CD4-positive, alpha-beta T cell treated with Interleukin-6 at 100 ng/mL for 8 hours (primary cell): ENCODE measurements around the gene ABL2.
"Not testable (repeated sequence)": the region's sequence is repeated elsewhere in the genome, so short reads cannot be mapped to it uniquely, and the experiment has no call there.

ENCODE experiments used
- DNase-seq: peaks from one replicate; pipeline ENCODE4 v3.0.0-alpha.2; 2020; ENCODE audit warnings: mixed read lengths, low spot score

ABL2 gene

DNA sequence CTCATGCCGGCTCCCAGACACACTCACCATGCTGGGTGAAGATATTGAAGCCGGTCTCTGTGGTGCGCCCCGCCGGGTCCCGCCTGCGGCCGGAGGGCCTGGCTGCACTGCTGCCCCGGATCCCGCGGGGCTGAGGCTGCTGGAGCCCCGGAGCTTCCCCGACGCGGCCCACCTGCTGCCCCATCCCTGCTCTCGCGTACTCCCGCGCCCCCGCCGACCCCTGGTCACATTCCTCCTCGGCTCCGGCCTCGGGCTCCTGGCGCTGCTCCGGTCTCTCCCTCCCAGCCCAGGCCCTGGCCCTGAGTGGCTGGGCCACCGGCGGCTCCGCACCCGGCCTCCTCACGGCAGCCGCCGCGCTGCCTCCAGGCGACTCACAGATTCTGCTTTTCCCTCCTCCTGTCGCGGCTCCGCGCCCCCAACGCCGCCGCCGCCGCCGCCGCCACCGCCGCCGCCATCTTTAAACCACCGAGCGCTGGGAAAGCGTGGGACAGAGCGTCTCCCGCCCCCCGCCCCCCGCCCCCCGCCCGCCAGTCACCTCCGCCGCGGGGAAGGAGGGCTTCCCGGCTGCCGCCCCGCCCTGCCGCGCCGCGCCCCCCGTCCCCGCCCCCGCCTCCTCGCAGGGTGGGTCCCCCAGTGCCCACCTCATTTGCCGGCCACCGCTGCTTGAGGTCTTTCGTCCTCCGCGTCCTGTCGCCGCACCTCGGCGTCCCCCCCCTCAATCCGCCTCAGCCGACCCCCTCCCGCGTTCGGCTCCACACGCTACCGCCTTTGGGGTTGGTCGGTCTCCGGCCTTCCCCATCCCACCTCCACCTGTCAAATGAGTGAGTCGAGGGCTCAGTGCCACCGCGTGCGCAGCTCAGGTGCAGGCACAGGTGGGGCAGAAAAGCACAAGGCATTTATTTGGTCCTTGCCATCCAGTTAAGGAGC lies at the start of gene ABL2:
TSS of gene ABL2 (minus strand) at position 464 of the 927 bp plus-strand sequence. CDS start at position 184, 280 bp downstream.
- DNase-seq, result peak; percentile 45

DNA sequence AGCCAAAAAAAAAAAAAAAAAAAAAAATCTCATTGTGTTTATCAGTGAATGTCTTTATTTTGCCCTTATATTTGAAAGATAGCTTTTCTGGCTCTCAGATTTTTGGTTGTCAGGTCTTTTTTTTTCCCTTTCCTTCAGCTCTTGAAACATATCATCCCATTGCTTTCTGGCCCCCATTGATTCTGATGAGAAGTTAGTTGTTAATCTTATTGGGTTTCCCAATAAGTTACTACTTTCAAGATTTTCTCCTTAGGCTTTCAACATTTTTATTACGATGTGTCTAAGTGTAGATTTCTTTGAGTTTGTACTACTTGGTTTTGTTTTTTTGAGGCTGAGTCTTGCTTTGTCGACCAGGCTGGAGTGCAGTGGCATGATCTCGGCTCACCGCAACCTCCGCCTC lies 49.4 kb upstream of the ABL2 start:
- no peak for DNase-seq

- not testable (repeated sequence) for DNase-seq
Observed at GRCh38 chr1:179274424-179274823, 44.9 kb upstream of the ABL2 start.

- DNase-seq, result no peak
Observed at GRCh38 chr1:179269071-179269470, 39.6 kb upstream of the ABL2 start.

DNA sequence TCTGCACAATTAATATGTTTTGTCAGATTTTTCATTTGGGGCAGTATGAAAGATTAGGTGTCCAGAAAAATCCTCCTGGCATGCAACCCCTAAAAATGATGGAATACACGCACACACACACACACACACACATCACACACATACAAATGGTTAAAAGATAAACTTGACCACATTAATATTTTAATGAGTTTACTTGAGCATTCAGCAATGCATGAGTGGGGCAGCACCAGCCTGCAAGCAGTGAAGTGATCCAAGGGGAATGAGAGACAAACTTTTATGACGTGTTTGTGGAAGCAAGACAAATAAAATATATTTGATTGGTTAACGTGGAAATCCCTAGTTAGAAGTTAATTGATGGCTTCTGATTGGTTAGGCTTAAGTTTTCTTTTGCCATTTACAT lies 35.0 kb upstream of the ABL2 start:
- DNase-seq, result no peak

- no peak for DNase-seq
Observed at GRCh38 chr1:179263121-179263520, 33.6 kb upstream of the ABL2 start.

DNA sequence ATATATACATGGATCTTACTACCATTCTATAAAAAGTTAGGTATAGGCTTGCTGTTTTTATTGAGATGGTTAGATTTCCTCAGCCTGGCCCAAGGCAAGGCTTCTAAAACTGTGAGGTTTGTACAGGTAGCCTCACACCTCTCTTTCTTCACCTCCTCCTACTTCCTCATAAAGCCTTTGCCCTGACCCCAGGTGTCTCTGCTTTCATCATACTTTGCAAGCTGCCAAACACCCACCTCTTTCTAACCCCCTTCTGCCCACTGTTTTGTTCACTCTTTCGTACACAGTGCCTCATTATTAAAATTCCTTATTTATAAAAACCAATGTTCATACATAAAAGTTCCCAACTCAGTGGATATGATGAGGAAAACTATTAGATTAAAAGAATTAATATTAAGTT lies 32.7 kb upstream of the ABL2 start:
- DNase-seq, result no peak

DNA sequence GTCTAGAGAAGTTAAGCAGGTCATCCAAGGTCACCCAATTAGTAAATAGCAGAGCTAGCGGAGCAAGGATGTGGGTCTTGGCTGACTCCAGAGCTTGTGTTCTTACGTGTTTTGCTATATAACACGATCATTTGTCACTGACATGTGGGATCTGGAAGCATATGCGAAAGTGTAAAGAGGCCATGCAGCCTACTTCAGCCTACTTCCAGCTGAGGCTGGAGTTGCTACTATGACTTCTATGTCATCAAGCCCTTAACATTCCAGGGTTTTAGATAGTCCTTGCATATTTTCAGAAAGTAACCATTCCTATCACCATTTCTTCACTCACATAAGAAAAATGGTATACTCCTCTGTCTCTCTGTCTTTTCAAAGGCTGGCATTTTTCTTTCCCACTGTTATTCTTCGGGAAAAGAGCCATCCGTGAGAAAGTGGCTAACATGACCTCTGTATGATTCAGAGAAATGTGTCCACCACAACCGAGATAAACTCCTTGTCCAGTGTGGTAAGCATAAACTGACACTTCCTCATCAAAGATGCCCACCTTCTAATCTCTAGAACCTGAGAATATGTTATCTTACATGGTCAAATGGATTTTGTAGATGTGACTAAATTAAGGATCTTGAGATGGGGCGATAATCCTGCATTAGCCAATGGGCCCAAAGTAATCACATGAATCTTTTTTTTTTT lies 24.0 kb upstream of the ABL2 start:
- no peak for DNase-seq

GRCh38 chr1:179252606-179253005 lies 23.1 kb upstream of the ABL2 start:
- no peak for DNase-seq

DNA sequence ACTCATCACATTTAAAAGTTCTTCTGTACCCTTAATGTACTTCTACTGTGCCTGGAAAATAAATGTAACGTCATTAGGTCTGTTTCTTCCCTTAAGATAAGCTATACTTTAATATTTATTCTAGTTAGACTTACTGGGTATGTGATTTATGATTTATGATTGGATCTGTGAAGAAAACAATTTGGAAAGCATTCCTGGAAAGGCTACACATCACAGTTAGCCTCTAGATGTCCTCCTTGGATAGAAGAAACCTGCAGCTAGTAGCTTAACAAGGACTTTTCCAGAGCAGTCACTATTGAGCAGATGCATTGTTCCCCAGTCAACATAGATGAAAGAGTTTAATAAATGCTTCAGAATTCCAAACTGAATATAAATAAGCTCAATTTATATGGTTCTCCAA lies 22.2 kb upstream of the ABL2 start:
- DNase-seq, result no peak

- no peak for DNase-seq
Observed at GRCh38 chr1:179247923-179248322, 18.4 kb upstream of the ABL2 start.

- DNase-seq, result not testable (repeated sequence)
Observed at GRCh38 chr1:179245426-179245825, 15.9 kb upstream of the ABL2 start.

GRCh38 chr1:179241530-179242097 lies 12.1 kb upstream of the ABL2 start:
- no peak for DNase-seq

- DNase-seq, result no peak
Observed at GRCh38 chr1:179237222-179237621, 7.7 kb upstream of the ABL2 start.

DNA sequence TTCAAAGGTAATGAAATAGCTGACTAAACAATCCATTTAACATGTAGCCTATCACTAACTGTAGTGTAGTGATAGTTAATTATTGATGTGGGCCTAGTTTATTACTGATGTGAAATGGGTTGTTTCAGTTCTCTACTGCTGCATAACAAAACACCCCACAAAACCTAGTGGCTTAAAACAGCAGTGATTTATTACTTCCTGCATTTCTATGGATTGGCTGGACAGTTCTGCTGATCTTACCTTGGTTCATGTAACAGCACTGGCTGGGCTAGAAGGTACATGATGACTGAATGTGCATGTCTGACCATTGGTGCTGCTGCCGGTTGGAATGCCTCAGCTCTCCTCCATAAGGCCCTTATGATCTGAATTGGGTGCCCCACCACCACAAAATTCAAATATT lies 5.4 kb upstream of the ABL2 start:
- no peak for DNase-seq

DNA sequence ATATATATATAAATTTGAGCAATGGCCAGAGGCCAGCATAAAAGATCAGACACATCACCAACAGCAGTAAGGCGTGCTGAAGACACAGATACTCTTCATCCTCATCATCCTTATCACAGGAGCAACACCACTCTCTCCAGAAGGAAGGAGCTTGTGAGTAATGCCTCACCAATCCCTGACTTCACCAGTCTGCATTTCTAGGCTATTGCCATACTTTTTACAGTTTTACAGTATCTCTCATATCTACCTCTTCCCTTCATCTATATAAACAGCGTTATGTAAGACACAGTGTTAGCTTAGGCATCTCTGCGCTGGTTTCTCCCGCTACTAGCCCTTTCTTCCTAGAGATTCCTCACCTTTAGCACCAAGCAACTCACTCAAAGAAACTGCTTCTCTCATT lies 2.4 kb upstream of the ABL2 start:
- DNase-seq, result no peak

DNA sequence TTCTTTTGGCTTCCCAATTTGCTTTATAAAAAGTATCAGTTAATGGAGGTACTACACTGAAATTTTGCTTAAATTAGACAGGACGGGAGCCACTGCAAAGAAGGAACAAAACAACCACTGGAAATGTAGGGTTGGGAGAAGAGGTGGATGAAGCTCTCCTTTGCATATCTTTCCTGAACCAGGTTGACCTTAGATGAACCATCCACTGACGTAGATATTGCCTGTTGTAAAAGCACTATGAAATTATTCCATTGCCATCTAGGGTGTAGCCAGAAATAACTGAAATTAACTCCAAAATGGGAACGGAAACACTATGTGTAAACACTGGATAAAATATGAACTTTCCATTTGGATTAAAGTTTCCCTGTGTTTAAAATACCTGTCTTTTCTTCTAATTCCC lies 1.2 kb upstream of the ABL2 start:
- no peak for DNase-seq

DNA sequence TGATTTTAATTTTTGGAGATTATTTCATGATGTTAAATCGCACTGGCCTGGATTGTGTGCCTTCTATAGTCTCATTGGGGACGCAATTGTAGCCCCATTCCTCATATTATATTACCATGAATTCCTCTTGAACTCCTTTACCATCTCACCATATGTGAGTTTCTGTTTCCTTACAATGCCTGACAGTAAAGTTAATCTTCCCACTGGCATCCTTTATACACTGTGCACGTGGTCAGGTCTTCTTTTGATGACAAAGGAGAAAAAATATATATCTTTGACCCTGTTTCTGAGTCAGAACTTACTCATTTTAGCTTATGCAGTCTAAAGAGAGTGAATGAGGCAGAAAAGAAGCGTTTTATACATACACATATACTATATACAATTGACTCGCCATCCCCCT lies 774 bp upstream of the ABL2 start:
- no peak for DNase-seq

DNA sequence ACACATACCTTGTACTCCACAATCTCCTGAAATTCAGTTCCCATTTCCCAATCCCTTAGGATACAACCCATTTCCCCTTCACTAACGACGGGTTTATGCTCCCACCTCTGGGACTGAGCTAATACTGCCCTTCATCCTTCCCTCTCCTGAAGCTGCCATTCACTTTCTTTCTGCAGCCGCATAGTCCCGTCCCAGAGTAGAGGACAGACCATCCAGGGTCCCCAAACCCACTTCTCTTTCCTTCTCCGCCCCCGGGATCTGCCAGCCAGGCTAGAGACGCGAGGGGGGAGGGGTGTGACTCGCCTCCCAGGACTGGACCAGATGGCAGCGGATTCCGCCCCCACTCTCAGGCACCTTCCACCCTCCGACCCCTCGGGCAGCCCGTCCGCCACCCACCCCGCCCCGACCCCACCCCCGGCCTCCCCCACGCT lies 679 bp downstream of the ABL2 start:
- peak; percentile 4 for DNase-seq

DNA sequence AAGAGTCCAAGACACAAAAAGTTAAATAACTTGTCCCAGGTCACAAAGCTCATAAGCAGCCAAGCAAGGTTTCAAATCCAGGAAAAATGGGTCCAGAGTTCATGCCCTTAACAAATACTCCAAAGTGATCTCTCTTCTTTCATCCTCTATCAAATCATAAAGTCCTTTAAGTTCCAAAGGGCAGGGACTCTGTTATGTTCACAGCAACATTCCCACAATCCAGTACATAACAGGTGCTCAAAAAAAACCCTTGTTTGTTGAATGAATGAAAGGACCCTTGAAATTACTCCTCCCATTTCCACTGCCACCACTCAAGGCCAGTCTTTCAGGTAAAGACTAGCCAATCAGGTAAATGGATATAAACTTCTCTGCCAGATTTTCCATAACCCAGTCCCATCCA lies 2.7 kb downstream of the ABL2 start:
- no peak for DNase-seq

DNA sequence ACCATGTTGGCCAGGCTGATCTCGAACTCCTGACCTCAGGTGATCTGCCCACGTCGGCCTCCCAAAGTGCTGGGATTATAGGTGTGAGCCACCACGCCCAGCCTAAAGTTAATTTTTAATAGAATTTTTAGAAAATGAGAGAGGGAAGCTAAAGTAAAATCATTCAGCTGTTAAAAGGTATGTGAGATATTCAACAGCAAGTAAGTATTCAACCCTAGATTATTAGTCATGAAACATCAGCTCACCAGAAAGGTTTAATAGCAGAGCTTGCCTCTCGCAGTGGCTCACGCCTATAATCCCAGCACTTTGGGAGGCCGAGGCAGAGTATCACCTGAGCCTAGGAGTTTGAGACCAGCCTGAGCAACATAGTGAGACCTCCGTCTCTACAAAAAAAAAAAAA lies 5.0 kb downstream of the ABL2 start:
- DNase-seq, result not testable (repeated sequence)

GRCh38 chr1:179221121-179221520 lies 8.4 kb downstream of the ABL2 start:
- DNase-seq, result not testable (repeated sequence)

GRCh38 chr1:179217943-179218507 lies 11.5 kb downstream of the ABL2 start:
- DNase-seq, result no peak
